Body of pancreas (tissue), 4 donors: ENCODE measurements around the gene USP13. TPM values are rescaled to one million over a fixed set of nuclear protein-coding genes. Genes with fewer than 3 reads are reported as not detected.

Experiments used
- ATAC-seq: fragments of 150-250 bp; one replicate; pipeline ENCODE4 v1.9.1; 2016
- DNase-seq, 4 donors: peaks; one replicate each; pipeline ENCODE4 v3.0.0-alpha.2; 2019
- H3K27ac ChIP-seq, 4 donors: fragments of 200-600 bp; sonication (generic); 1 replicate in 3 of 4; 2 replicates in 1 of 4; pipeline versions ENCODE4 v1.5.1 to v1.6.1; 2016 to 2019; ENCODE audit warnings: mild to moderate bottlenecking in 1 of 4, mixed read lengths in 1 of 4, moderate library complexity in 1 of 4
- H3K27me3 ChIP-seq, 2 donors: fragments of 200-600 bp; sonication (generic); one replicate each; pipeline ENCODE4 v1.6.0; 2016; ENCODE audit warnings: mild to moderate bottlenecking in 1 of 2
- H3K36me3 ChIP-seq, 2 donors: fragments of 200-600 bp; sonication (generic); replicated peaks in 1 of 2; 2 replicates each; pipeline ENCODE4 v1.5.1; 2016; ENCODE audit warnings: low read depth in 2 of 2; ENCODE audit not compliant: insufficient read depth in 1 of 2
- H3K4me1 ChIP-seq: fragments of 200-600 bp; sonication (generic); one replicate; pipeline ENCODE4 v1.6.0; 2016
- H3K4me3 ChIP-seq, 2 donors: fragments of 200-600 bp; sonication (generic); 1 replicate in 1 of 2; 2 replicates in 1 of 2; pipeline ENCODE4 v1.5.1; 2016 to 2019
- H3K9me3 ChIP-seq, 3 donors: fragments of 200-600 bp; sonication (generic); 1 replicate in 2 of 3; 2 replicates in 1 of 3; pipeline ENCODE4 v1.5.1; 2016
- POLR2A ChIP-seq, 3 donors: fragments of 450-650 bp; IDR thresholded peaks; one replicate each; pipeline ENCODE4 v1.6.1; 2016; ENCODE audit warnings: antibody characterized with exemption in 3 of 3, mild to moderate bottlenecking in 2 of 3
- WGBS, 2 donors: methylation state at CpG; one replicate each; pipeline ENCODE4 v1.1.5; 2017; 5-methylcytosine and 5-hydroxymethylcytosine counted together
- intact Hi-C: fragments of 100-400 bp; cut with DNase I; formaldehyde crosslinking; loops from one replicate; pipeline ENCODE4 v1.15.1; 2023
- total RNA-seq, 2 donors: library from RNA; depleted of rRNA; stranded (reverse); fragments of >200 nt; gene quantifications; one replicate each; pipeline ENCODE4 v1.1.0, GENCODE V29; 2016
- TF ChIP-seq, protein P1 (sequence below), 7 experiments: fragments of 450-650 bp in 4 of 7; fragments of 200-600 bp in 3 of 7; sonication (generic) in 3 of 7; IDR thresholded peaks; one replicate each; pipeline ENCODE4 v1.5.1; 2016 to 2019; ENCODE audit warnings: antibody characterized with exemption in 7 of 7

Gene USP13
- total RNA-seq, 2 donors from 2014 or later, result 5.4 to 6.9 TPM

DNA sequence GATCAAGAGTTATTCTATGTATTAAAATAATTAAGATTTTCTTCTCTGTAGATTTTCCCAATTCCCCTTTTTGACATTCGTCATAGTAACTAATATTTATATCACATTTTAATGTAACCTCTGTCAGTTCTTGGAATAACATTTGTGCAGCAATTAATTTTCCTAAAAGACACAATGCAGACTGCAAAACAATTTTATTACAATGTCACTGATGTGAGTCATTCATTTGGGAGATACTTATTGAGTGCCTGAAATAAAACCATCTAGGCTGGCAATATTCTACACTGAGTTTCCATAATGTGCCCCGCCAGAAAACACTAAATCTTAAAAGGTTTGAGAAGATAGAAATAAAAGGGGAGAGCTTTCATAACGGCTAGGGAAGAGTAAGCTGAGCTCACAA lies 6.7 kb upstream of the USP13 start:
- 77 to 89% methylated on average over 3 of the region's 3 CpGs for WGBS, 2 donors
- Histone ChIP-seq H3K27ac (no peak overlapping the region), H3K36me3 (no peaks in the 10 kb centered on the region), H3K27me3 (no peaks in the 10 kb centered on the region), H3K4me1 (peaks cover 18% of the 10 kb centered on the region), H3K4me3 (no peak overlapping the region), H3K9me3 (no peaks in the 10 kb centered on the region)
- DNase-seq, result no peak
- intact Hi-C loops, result no loop called here
- no peak for ATAC-seq
- TF ChIP-seq POLR2A (IDR thresholded peaks at IDR 0.05), result no peak
- TF ChIP-seq, protein P1, sequence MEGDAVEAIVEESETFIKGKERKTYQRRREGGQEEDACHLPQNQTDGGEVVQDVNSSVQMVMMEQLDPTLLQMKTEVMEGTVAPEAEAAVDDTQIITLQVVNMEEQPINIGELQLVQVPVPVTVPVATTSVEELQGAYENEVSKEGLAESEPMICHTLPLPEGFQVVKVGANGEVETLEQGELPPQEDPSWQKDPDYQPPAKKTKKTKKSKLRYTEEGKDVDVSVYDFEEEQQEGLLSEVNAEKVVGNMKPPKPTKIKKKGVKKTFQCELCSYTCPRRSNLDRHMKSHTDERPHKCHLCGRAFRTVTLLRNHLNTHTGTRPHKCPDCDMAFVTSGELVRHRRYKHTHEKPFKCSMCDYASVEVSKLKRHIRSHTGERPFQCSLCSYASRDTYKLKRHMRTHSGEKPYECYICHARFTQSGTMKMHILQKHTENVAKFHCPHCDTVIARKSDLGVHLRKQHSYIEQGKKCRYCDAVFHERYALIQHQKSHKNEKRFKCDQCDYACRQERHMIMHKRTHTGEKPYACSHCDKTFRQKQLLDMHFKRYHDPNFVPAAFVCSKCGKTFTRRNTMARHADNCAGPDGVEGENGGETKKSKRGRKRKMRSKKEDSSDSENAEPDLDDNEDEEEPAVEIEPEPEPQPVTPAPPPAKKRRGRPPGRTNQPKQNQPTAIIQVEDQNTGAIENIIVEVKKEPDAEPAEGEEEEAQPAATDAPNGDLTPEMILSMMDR (IDR thresholded peaks at IDR 0.05), result no peak

DNA sequence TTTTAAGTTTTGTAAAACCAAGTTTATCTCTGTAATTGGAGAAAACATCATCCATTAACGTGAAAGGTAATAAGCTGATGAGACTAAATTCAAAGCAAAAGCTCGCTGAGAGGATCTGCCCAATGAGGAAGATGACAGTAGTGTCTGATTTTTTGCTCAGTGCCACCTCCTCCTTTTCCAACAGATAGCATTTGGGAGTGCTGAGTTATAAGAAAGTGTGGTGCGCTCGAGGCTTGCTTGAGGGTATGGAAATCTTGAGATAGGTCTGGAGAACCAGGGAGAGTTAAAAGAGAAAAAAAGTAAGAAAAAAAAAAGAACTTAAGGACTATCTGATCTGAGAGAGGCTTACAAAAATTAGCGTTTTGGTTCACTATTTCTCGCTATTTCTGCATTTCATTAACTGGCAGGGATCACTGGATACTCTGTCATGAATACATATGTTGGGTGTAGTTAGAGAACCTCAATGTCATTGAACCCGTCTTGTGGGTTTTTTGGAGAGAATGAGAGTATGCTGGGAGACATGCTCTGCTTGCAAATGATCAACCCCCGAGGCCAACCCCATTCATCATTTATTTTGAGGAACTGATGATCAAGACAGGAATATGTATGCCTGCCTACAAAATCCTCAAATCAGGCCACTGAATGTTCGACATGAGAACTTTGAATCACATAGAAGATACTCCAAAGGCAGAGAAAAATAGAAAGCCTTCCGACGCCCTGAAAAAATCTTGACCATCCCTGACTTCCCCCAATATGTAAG lies 973 bp upstream of the USP13 start:
- intact Hi-C loops, result no loop called here
- Histone ChIP-seq H3K9me3 (no peaks in the 10 kb centered on the region), H3K27ac (peak overlapping the region; percentile 82 to 94 (median 91)), H3K27me3 (no peaks in the 10 kb centered on the region), H3K4me1 (peaks cover 9% of the 10 kb centered on the region), H3K36me3 (no peaks in the 10 kb centered on the region), H3K4me3 (no peak overlapping the region)
- TF ChIP-seq POLR2A (IDR thresholded peaks at IDR 0.05), result no peak
- TF ChIP-seq, protein P1 (IDR thresholded peaks at IDR 0.05), result no peak
- ATAC-seq (no peak), DNase-seq (no peak)
- WGBS, 2 donors, result 40 to 46% methylated on average over 11 of the region's 11 CpGs

DNA sequence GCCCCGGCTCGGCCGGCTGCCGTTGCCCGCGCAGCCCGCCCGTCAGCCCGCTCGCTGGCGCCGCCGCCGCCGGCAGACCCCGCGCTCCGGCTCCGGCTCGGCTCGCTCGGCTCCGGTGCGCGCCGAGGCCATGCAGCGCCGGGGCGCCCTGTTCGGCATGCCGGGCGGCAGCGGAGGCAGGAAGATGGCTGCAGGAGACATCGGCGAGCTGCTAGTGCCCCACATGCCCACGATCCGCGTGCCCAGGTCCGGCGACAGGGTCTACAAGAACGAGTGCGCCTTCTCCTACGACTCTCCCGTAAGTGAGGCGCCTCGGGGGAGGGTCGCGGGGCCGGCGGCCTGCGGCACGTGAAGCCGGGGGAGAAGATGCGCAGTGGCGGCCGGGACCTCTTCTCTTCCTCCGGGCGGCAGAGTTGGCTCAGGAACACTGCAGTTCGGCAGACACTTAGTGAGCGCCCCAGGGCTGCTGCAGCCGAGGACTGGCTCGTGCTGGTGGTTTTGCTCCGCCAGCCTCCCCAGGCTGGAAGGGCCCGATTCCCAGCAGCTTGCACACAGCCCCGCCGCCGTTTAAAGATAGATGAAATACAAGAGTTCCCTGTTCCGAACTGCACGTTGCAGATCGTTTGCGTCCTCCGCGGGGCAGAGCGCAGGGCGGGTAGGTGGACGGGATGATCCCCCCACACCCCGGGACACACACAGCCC lies 407 bp downstream of the USP13 start:
- H3K4me3 ChIP-seq, result peak overlapping the region; percentile 45 to 78
- no peaks in the 10 kb centered on the region for H3K9me3 ChIP-seq
- H3K27me3 ChIP-seq, result no peaks in the 10 kb centered on the region
- ATAC-seq, result peak; percentile 66
- peak; percentile 65 to 81 (median 76) for DNase-seq
- H3K36me3 ChIP-seq, result no peaks in the 10 kb centered on the region
- H3K27ac ChIP-seq, result peak overlapping the region; percentile 82 to 94 (median 91)
- intact Hi-C loops, result no loop called here
- WGBS, 2 donors, result 0 to 2% methylated on average over 9 to 74 of the region's 77 CpGs
- TF ChIP-seq POLR2A (IDR thresholded peaks at IDR 0.05), result peak; percentile 22 to 65 (median 64)
- TF ChIP-seq, protein P1 (IDR thresholded peaks at IDR 0.05), result peak in 1 of 7 experiments; percentile 9
- peaks cover 9% of the 10 kb centered on the region for H3K4me1 ChIP-seq

DNA sequence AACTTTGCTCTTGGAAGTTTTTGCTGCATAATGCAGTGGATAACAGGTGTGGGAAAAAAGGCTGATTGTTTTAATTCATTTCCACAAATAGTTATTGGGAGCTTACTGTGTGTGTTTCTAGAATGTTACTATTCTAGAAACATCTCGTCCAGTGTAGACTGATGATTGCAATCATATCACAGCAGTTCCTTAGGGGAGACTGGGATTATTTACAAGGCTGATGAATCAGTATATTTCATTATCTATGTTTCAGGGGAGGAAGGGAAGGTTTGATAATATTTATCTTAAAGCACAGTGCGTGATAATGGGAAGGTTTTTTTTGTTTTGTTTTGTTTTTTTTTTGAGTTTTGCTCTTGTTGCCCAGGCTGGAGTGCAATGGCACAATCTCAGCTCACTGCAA lies 2.4 kb downstream of the USP13 start:
- no peaks in the 10 kb centered on the region for H3K36me3 ChIP-seq
- H3K4me3 ChIP-seq, result no peak overlapping the region
- H3K4me1 ChIP-seq, result peaks cover 9% of the 10 kb centered on the region
- H3K27me3 ChIP-seq, result no peaks in the 10 kb centered on the region
- H3K9me3 ChIP-seq, result no peaks in the 10 kb centered on the region
- intact Hi-C loops, result no loop called here
- TF ChIP-seq, protein P1 (IDR thresholded peaks at IDR 0.05), result no peak
- TF ChIP-seq POLR2A (IDR thresholded peaks at IDR 0.05), result no peak
- H3K27ac ChIP-seq, result no peak overlapping the region
- WGBS, 2 donors, result 42 to 52% methylated on average over 2 of the region's 2 CpGs
- ATAC-seq (no peak), DNase-seq (no peak)
